C4-2B (cell line): ENCODE measurements around the gene CLIP1.

Experiments
- H3K27ac ChIP-seq: fragments of 450-650 bp; 2 replicates; pipeline ENCODE4 v1.5.1; 2017
- ZFX ChIP-seq: fragments of 450-650 bp; IDR thresholded peaks from 2 replicates; pipeline ENCODE4 v1.6.1; 2017
- TF ChIP-seq, protein P1 (sequence below): fragments of 450-650 bp; conservative IDR thresholded peaks from 2 replicates; pipeline ENCODE4 v1.5.1; 2017; ENCODE audit warnings: mild to moderate bottlenecking

The CLIP1 gene

DNA sequence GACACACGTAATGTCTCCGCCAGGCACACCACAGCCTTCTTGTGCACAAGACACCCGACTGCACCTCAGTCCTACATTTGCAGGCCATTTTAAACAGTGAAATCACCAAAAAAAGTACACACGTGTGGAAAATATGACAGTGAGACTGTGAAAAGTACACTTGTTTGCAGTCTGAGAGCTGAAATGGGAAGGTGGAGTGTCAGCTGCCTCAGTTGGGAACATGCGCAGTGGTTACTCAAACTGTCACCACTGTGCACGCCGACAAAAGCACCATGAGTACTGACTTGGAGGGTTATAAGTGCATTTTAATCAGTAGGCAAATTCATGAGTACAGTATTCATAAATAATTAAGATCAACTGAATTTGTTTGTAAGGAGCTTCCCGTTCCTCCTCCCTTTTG is 171.9 kb downstream of the CLIP1 start:
- TF ChIP-seq, protein P1, sequence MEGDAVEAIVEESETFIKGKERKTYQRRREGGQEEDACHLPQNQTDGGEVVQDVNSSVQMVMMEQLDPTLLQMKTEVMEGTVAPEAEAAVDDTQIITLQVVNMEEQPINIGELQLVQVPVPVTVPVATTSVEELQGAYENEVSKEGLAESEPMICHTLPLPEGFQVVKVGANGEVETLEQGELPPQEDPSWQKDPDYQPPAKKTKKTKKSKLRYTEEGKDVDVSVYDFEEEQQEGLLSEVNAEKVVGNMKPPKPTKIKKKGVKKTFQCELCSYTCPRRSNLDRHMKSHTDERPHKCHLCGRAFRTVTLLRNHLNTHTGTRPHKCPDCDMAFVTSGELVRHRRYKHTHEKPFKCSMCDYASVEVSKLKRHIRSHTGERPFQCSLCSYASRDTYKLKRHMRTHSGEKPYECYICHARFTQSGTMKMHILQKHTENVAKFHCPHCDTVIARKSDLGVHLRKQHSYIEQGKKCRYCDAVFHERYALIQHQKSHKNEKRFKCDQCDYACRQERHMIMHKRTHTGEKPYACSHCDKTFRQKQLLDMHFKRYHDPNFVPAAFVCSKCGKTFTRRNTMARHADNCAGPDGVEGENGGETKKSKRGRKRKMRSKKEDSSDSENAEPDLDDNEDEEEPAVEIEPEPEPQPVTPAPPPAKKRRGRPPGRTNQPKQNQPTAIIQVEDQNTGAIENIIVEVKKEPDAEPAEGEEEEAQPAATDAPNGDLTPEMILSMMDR = no peak
- TF ChIP-seq ZFX = no peak
- H3K27ac ChIP-seq = no peak overlapping the region

DNA sequence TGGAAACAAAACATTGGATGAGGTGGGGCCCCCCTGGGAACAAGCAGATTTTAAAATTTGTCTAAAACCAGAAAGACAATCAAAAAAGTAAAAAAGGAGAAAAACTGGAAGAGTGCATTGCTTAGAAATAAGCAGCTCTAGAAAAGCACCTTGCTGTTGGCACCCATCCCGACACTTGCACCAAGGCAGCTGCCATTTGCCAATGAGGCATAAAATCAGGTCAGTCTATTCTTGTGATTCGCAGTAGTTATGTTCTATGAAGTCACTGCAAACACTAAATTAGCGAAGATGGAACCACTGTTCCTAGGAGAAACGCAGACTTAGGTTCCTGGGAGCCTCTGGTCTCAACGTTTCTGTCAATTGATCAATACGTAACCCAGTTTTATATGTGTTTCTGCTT is 172.4 kb downstream of the CLIP1 start:
- TF ChIP-seq, protein P1 = no peak
- TF ChIP-seq ZFX = no peak

DNA sequence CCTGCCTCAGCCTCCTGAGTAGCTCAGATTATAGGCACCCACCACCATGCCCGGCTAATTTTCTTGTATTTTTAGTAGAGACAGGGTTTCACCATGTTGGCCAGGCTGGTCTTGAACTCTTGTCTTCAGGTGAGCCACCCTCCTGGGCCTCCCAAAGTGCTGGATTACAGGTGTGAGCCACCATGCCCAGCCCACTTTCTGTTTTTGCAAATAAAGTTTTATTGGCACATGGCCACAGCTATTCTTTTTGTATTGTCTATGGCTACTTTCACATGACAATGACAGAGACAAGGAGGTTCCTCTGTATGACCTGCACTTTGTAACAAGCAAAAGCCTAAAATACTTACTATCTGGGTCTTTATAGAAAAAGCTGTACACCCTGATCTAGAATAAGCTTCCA is 176.9 kb downstream of the CLIP1 start:
- TF ChIP-seq ZFX = no peak
- TF ChIP-seq, protein P1 = no peak
- H3K27ac ChIP-seq = no peak overlapping the region

More for the DNA sequence above, 172.4 kb downstream of the CLIP1 start:
- H3K27ac ChIP-seq = no peak overlapping the region

DNA sequence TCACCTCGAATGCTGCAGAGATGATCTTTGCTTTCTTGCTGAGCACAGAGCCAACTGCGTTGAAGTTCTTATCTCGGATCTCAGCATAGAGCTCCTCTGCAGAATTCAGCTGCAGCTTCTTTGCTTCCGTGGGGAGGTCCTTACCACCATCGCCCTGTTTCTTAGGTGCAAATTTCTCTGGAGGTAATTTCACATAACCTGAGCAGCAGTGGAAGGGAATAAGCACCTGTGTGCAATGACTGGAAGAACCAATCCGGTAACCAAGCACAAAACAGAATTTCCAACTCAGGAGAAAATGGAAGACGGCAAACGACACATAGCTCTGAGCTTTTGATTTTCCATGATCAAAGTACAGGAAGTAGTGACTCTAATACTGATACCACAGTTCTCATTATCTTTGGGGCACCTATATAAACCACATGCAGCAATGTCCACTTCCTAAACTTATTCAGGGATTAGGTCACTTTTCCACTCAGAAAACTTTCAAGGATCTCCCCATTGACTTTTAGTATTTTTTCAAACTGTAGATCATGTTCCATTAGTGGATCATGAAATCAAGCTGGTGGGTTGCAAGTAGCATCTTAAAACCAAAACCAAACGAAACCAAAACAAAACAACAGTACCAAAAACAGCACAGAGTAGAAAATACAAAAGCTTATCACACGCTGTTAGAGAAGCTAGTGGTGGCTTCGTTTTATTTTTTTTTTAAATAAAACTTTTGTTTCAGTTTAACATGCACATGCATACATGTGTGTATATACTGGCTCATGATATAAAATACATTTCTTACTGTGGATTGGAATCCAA is 177.7 kb downstream of the CLIP1 start:
- TF ChIP-seq ZFX = no peak
- TF ChIP-seq, protein P1 = no peak
- no peak overlapping the region for H3K27ac ChIP-seq

DNA sequence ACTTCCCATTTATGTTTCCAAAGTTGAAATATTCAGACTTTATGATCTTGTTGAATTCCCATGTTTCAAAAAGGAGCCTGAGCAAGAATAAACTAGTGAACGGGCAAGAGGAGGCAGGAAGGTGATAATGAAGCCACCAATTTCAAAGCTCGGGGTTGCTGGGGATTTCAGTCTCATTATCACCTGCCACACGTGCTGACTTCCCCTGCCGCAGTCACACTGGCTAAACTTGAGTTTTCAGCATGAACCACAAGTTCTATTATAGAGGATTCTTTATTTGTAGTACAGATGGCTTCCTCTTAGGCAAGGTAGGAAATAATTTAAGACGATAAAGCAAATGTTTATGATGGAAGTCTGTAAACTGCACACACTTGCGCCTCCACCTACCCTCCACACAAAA is 178.5 kb downstream of the CLIP1 start:
- no peak overlapping the region for H3K27ac ChIP-seq
- TF ChIP-seq, protein P1 = no peak
- TF ChIP-seq ZFX = no peak

DNA sequence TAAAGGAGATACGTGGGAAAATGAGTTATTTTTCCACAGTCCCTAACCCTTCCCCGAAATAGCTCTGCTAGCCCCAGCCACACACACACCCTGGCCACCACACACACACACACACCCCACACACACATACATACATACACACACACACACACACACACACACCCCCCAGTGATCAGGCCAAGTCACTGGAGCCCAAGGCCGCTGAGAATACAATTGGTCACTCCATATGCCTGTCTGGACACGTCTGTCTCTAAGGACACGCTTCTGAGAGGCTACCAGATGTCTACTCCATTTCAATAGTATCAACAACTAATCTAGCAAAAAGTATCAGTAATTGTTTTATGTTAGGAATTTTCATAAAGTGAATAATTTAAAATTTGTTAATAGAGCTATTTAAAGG is 183.6 kb downstream of the CLIP1 start:
- no peak overlapping the region for H3K27ac ChIP-seq
- TF ChIP-seq ZFX = no peak
- TF ChIP-seq, protein P1 = no peak

DNA sequence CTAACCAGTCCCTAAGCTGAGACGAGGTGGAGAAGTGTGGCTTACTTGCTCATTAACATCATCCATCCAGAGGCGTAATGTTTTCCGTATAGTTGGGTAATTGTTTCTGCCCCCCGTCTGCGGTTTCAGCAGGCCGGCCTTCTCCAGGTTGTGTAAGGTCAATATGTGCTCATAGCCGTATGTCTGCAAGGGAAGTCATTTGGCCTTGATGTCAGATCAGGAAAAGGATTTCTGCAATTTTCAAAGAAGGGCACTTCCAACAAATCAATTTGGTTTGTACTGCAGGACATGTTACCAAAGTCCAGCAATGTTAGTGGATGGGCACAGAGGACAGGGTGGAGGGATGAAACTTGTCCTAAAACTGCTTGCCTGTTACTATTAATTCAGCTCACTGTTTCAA is 186.7 kb downstream of the CLIP1 start:
- no peak for TF ChIP-seq ZFX
- TF ChIP-seq, protein P1 = no peak
- H3K27ac ChIP-seq = no peak overlapping the region
